ENCODE data around the gene HOXA5.

DNA sequence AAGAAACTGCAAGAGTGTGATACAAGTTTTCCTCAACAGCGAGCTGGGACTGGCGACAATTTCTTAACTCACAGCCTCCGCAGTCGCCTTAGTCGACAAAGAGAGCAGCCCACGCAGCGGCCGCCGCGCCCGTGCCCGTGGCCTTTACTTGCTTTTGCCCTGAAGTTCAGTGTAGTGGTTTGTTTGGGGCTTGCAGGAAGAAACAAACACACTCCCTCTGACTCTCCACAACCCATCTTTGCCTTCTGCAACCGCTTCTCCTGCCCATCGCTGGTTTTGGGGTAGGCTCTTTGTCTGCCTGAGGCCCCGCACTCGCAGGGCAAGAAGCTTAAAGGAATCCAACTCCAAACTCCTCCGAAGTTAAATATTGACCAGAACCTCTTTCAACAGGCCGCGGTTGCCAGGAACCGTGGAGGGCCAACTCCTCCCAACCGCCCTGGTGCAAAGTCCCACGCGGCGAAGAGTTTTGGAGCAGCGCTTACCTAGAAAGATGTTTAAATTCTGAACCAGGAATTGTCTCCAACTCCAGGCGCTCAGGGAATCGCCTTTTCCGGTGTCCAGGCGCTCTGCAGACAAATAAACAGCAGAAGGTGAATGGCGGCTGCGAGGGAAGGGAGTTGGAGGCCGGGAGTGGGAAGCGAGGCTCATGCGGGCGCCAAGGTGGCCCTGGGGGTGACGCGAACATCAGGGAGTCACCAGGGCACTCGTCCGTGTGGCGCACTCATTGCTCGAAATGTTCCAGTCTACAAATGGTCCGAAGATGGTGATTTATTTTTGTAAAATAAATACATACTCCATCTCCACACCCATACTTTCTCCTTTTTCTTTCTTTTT, 21.2 kb downstream of the HOXA5 start:
- no peak for TF ChIP-seq TOX (CRISPR knock-in tag; IDR thresholded peaks at IDR 0.05; ENCODE audit: borderline replicate concordance)
- TF ChIP-seq CSDC2 (CRISPR knock-in tag; IDR thresholded peaks at IDR 0.05) = no peak
- no peak for TF ChIP-seq ZFP30 (CRISPR knock-in tag; IDR thresholded peaks at IDR 0.05)
- TF ChIP-seq ARNTL (CRISPR knock-in tag; IDR thresholded peaks at IDR 0.05; ENCODE audit: borderline replicate concordance, low read depth) = no peak
- TF ChIP-seq, protein P1, sequence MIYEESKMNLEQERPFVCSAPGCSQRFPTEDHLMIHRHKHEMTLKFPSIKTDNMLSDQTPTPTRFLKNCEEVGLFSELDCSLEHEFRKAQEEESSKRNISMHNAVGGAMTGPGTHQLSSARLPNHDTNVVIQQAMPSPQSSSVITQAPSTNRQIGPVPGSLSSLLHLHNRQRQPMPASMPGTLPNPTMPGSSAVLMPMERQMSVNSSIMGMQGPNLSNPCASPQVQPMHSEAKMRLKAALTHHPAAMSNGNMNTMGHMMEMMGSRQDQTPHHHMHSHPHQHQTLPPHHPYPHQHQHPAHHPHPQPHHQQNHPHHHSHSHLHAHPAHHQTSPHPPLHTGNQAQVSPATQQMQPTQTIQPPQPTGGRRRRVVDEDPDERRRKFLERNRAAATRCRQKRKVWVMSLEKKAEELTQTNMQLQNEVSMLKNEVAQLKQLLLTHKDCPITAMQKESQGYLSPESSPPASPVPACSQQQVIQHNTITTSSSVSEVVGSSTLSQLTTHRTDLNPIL (CRISPR knock-in tag; IDR thresholded peaks at IDR 0.05; ENCODE audit: low read depth) = no peak
- TF ChIP-seq TCF4 (CRISPR knock-in tag; IDR thresholded peaks at IDR 0.05; ENCODE audit: borderline replicate concordance) = no peak
- TF ChIP-seq SNAI2 (CRISPR knock-in tag; IDR thresholded peaks at IDR 0.05) = no peak
- TF ChIP-seq ZC3H10 (CRISPR knock-in tag; IDR thresholded peaks at IDR 0.05) = no peak
